HL-60 (cell line): ENCODE data around the gene PIGB.

Source experiments
- CTCF ChIP-seq: IDR thresholded peaks from one replicate; pipeline ENCODE4 v1.5.1; 2011; ENCODE audit warnings: low read length, control low read depth, inconsistent platforms; ENCODE audit not compliant: insufficient read depth
- SPI1 ChIP-seq: IDR thresholded peaks from 2 replicates; pipeline ENCODE4 v1.6.1; 2012; ENCODE audit warnings: low read depth, mild to moderate bottlenecking, borderline replicate concordance

- TF ChIP-seq CTCF (no peak), SPI1 (peak; percentile 39; the same call in 1 of the 2 replicates)
Measured at GRCh38 chr15:55281517-55282228, 37.3 kb upstream of the PIGB start.
